ENCODE results near the gene FMO3.

The FMO3 gene

DNA sequence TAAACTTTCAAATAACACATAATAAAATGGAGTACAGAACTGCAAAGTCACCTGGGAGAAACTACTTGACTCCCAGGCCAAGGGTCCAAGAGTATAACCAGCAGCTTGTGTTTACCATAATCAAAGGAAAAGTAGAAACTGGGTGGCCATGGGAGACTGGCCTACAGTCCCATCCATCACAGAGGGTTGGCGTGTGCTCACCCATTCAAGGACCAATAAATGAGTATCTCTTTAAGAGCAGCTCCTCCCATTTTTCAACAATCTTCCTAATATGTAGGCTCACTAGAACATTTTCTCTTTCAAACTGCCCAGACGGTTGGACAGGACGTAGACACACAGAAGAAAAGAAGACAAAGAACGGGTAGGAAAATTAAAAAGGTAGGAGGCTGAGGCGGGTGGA lies at the start of gene FMO3:
Gene FMO3 (plus strand): TSS at position 302 of the 400 bp plus-strand sequence. CDS start 1,754 bp downstream, outside the sequence.
- DNase-seq (ENCODE audit: low spot score) = no peak

- no peak for DNase-seq (ENCODE audit: low spot score)
These were observed 42.7 kb upstream of the FMO3 start for GRCh38 chr1:171048014-171048413.

DNA sequence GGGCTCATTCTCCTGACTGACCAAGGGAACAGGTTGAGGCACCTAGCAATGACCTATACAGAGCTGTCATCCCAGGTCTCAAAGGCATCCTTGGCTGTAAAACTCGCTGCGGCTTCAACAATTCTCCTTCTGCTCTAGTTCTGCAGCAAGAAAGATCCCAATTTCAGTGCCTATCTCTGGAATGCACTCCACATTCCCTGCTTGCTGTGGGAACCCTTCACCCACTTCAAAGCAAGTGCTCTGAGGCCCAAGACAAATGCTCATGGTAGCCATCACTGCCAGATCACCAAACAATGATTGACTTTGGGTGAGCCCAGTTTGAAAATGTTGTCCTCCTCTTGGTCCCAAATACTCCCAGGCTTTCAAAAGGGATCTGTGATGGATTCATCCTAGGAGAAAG lies 37.7 kb upstream of the FMO3 start:
- no peak for DNase-seq (ENCODE audit: low spot score)

DNA sequence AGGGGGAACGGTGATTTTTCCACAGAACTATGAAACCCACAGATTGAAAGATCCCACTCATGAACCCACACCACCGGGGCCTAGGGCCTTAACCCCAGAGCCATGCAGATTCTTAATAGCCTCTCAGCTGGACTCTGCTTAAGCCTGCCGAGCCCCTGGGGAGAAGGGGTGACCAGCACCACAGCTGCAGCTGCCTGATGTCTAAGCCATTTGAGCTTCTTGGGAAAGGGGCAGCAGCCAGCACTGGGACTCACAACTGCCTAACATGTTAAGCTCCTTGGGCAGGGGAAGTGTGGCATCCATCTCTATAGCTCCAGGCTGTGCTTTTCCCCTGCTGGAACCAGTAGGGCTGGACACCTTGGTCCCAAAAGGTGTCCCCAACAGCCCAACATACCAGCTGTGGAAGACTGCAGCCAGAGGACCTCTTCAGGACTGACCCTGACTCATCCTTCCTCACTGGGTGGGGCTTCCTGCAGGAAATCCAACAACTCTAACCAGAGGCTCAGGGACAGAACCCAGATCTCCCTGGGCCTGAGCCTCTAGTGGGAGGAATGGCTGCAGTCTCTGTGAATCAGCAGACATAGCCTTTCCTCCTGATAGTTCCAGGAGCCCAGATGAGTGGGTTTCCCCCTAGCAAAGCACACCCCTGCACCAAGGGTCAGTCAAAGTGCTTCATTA lies 34.6 kb upstream of the FMO3 start:
- DNase-seq (ENCODE audit: low spot score) = no peak

DNA sequence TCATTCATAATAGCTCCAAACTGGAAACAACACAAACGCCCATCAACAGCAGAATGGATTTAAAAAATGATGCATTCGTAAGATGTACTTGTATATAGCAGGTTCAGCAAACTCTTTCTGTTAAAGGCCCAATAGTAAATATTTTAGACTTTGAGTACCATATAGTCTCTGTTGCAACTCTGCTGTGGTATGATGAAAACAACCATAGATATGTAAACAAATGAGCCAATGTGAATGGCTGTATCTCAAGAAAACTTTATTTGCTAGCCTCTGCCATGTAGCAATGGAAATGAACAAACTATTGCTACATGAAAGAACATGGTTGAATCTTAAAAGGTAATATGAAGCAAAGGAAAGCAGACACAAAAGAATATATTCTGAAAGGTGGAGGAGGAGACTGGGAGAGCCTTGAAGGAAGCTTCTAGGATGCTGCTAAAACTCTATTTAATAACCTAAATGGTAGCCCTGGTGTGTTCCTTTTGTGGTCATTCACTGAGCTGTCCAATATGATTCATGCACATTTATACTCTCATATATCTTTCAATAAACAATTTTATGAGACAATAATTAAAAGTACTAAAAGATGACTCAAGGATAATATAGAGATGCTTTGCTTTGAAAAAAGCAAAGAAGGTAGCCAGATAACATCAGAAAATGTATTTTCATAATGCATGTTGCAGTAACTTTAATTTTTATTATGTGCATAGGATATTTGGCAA lies 29.1 kb upstream of the FMO3 start:
- DNase-seq (ENCODE audit: low spot score) = no peak

DNA sequence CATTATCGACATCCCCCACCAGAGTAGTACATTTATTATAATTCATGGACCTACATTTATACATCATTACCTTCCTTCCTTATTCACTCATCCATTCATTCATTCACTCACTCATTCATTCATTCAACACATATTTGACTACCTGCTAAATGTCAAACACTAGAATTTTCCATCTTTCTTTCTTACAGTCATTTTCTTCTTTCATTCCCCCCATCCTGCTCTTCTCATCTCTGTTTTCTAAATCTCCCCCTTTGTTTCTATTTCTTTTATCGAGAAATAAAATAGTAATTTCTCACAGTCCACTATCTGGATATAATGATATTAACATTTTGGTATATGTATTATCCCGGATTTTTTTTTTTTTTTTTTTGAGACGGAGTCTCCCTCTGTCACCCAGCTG lies 27.8 kb upstream of the FMO3 start:
- no peak for DNase-seq (ENCODE audit: low spot score)

- no peak for DNase-seq (ENCODE audit: low spot score)
These were observed 15.7 kb upstream of the FMO3 start for GRCh38 chr1:171075041-171075440.

GRCh38 chr1:171081314-171081753 lies 9.4 kb upstream of the FMO3 start:
- peak; percentile 9 for DNase-seq (ENCODE audit: low spot score)

- DNase-seq (ENCODE audit: low spot score) = peak; percentile 37
These were observed 8.9 kb upstream of the FMO3 start for GRCh38 chr1:171081763-171082201.

GRCh38 chr1:171082606-171083005 lies 8.1 kb upstream of the FMO3 start:
- no peak for DNase-seq (ENCODE audit: low spot score)

DNA sequence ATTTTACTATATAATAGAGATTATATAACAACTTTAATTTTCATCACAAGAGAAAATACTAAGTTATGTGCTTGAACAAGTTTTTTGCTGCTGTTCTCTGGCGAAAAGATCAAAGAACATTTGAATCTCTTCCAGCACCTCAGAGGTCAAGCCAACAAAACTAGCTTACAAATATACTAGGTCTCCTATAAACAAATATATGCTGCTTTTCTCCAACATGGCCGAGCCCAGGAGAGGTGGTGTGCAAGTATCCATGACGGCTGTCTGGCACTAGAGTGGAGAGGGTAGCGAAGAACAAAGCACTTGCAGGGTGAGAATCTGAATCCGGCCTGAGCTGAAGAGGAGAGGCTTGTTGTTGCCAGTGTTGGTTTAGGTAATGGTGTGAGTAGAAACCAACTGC lies 7.5 kb upstream of the FMO3 start:
- no peak for DNase-seq (ENCODE audit: low spot score)

- DNase-seq (ENCODE audit: low spot score) = no peak
These were observed 6.6 kb upstream of the FMO3 start for GRCh38 chr1:171084091-171084490.

GRCh38 chr1:171084870-171085269 lies 5.8 kb upstream of the FMO3 start:
- no peak for DNase-seq (ENCODE audit: low spot score)

DNA sequence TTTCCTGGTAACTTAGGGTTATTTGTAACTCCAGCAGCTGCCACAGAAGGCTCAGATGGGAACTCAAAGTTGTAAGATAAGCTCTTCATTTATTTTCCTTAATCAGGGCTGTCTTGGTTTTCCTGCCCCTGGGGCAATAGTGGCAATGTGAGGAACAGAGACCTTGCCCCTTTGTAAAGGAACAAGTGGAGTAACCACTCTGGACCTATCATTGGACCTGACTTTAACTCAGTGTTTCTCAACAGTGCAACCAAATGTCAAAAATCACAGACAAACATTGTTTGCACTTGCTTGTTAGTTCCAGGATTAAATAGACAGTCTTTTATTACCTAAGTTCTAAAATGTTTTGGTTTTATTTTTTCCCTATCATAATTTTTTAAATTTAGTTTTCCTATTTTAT lies 2.8 kb upstream of the FMO3 start:
- DNase-seq (ENCODE audit: low spot score) = no peak

DNA sequence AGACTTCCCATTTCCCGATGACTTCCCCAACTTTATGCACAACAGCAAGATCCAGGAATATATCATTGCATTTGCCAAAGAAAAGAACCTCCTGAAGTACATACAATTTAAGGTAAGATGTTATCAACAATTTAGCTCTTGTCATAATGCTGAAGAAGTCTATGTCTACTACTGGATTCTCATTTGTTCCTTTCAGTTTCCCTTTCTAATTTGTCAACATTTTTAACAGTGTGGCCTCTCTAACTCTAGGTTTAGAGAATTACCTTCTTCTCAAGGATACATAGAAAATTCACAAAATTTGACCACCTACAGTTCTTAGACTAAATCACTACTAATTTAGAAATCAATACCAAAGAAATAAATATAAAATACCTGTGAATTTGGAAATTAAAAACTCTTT lies 13.2 kb downstream of the FMO3 start:
- no peak for DNase-seq (ENCODE audit: low spot score)

GRCh38 chr1:171107262-171107940 lies 16.7 kb downstream of the FMO3 start:
- DNase-seq (ENCODE audit: low spot score) = no peak

DNA sequence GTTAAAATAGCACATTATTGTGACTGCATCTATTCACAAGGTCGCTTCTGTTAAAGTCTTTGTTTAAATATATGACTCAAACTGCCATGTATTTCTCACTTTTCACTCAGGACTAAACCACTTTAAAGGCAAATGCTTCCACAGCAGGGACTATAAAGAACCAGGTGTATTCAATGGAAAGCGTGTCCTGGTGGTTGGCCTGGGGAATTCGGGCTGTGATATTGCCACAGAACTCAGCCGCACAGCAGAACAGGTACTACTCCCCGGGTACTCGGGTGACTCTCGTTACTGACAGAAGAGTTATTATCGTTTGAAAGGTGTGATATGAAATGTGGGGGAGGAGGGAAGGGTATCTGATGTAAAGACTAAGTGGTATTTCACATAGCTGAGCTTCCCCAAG lies 17.3 kb downstream of the FMO3 start:
- DNase-seq (ENCODE audit: low spot score) = no peak

- DNase-seq (ENCODE audit: low spot score) = no peak
These were observed 19.3 kb downstream of the FMO3 start for GRCh38 chr1:171109966-171110365.

DNA sequence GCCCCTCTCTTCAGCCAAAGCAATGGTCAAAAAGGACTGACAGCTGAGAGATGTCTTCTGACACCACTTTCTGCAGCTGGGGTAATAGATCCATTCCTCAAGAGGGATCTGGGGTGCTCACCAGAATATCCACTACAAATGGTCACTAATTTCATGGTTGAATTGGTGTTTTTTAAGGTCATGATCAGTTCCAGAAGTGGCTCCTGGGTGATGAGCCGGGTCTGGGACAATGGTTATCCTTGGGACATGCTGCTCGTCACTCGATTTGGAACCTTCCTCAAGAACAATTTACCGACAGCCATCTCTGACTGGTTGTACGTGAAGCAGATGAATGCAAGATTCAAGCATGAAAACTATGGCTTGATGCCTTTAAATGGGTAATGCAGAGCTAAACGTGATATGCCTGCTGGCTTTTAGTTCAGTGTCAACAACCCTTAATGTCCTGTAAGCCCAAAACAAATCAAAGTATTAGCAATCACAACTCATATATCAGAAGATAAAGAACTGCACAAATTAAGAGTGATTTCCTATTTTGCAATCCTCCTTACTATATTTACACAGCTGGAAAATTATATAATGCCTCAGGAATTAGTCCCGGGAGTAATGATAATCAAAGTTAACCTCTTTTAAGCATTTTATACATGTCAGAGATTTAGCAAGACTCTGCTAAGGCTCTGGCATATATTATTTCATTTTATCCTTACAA lies 20.1 kb downstream of the FMO3 start:
- no peak for DNase-seq (ENCODE audit: low spot score)

- no peak for DNase-seq (ENCODE audit: low spot score)
These were observed 21.4 kb downstream of the FMO3 start for GRCh38 chr1:171112119-171112518.

DNA sequence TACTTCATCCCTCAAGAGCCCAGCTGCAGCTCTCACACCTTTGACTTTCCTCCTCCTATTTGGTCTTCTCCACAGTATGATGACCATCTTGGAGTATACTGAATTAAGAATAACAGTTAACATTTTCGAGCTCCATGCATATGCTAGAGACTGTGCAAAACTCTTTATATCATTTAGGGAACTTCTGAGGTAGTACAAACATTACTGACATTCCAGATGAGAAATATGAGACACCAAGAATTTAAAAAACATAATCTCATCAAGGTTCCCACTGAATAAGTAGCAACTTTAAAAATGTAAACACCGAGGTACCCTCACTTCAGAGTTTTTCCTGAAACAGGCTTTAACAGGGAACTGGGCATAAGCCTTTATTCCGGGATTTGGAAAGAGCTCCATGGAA lies 22.7 kb downstream of the FMO3 start:
- DNase-seq (ENCODE audit: low spot score) = no peak

- no peak for DNase-seq (ENCODE audit: low spot score)
These were observed 24.7 kb downstream of the FMO3 start for GRCh38 chr1:171115280-171115897.
